Peyer's patch (tissue), 4 donors: ENCODE results near the gene CCDC201.

Experiments used
- CTCF ChIP-seq, 6 experiments: fragments of 450-650 bp in 4 of 6; fragments of 200-600 bp in 2 of 6; sonication (generic) in 1 of 6; IDR thresholded peaks; one replicate each; pipeline ENCODE4 v1.5.1; 2017 to 2019; ENCODE audit warnings: antibody characterized with exemption in 6 of 6, mild to moderate bottlenecking in 3 of 6, moderate library complexity in 1 of 6
- POLR2A ChIP-seq, 2 donors: fragments of 450-650 bp; IDR thresholded peaks; one replicate each; pipeline ENCODE4 v1.5.1; 2017; ENCODE audit warnings: antibody characterized with exemption in 2 of 2, mild to moderate bottlenecking in 2 of 2, moderate library complexity in 2 of 2

- no peak for TF ChIP-seq POLR2A (IDR thresholded peaks at IDR 0.05)
- no peak for TF ChIP-seq CTCF (IDR thresholded peaks at IDR 0.05)
These were observed 1.7 kb upstream of the CCDC201 start for GRCh38 chr7:45874408-45875131.
